PC-9 (cell line): ENCODE measurements around the gene NAA40. TPM values are rescaled to one million over a fixed set of nuclear protein-coding genes. Genes with fewer than 3 reads are reported as not detected.

Experiments used
- BruUV-seq: library from RNA; stranded (reverse); fragments of 400-500 nt; replicated peaks from 2 replicates; lab custom pipeline; 2021; lab: Mats Ljungman, UMichigan
- CTCF ChIA-PET: fragments of 300-600 bp; sonication (Branson Sonifier 250); formaldehyde crosslinking; loops from one replicate; lab custom pipeline; 2022; ENCODE audit warnings: antibody characterized with exemption; lab: Charles Lee
- POLR2A ChIA-PET: fragments of 300-600 bp; sonication (Branson Sonifier 250); formaldehyde crosslinking; loops from one replicate; lab custom pipeline; 2022; ENCODE audit warnings: antibody characterized with exemption; ENCODE audit not compliant: unreplicated experiment; lab: Charles Lee
- DNase-seq, 2 experiments: peaks; one replicate each; pipeline versions ENCODE4 v3.0.0 to v3.0.0-alpha.2; 2015 to 2022; ENCODE audit warnings: mixed read lengths in 1 of 2
- H2AFZ ChIP-seq: fragments of 200-600 bp; sonication (generic); 2 replicates; pipeline ENCODE4 v1.8.1; 2017; ENCODE audit warnings: antibody characterized with exemption
- H3F3A ChIP-seq: fragments of 200-600 bp; sonication (generic); 2 replicates; pipeline ENCODE4 v1.8.1; 2017; ENCODE audit warnings: antibody characterized with exemption, mild to moderate bottlenecking, low read depth; ENCODE audit not compliant: insufficient read depth
- H3K27ac ChIP-seq: fragments of 200-600 bp; sonication (generic); 2 replicates; pipeline ENCODE4 v1.6.1; 2016; ENCODE audit warnings: mixed run types
- H3K27me3 ChIP-seq: fragments of 200-600 bp; sonication (generic); 2 replicates; pipeline ENCODE4 v1.6.1; 2016; ENCODE audit warnings: low read depth, mixed run types; ENCODE audit not compliant: insufficient read depth
- H3K36me3 ChIP-seq: fragments of 200-600 bp; sonication (generic); 2 replicates; pipeline ENCODE4 v1.6.1; 2016; ENCODE audit warnings: low read depth, mixed run types
- H3K4me1 ChIP-seq: fragments of 200-600 bp; sonication (generic); replicated peaks from 2 replicates; pipeline ENCODE4 v1.6.1; 2016; ENCODE audit warnings: mixed run types; ENCODE audit not compliant: insufficient read depth
- H3K4me2 ChIP-seq: fragments of 200-600 bp; sonication (generic); 2 replicates; pipeline ENCODE4 v1.6.1; 2017; ENCODE audit warnings: mixed run types
- H3K4me3 ChIP-seq: fragments of 200-600 bp; sonication (generic); 2 replicates; pipeline ENCODE4 v1.6.1; 2016; ENCODE audit warnings: mixed run types
- H3K79me2 ChIP-seq: fragments of 200-600 bp; sonication (generic); 2 replicates; pipeline ENCODE4 v1.6.1; 2017; ENCODE audit warnings: low read depth, mixed run types
- H3K9me2 ChIP-seq: fragments of 200-600 bp; sonication (generic); 2 replicates; pipeline ENCODE4 v1.8.1; 2017; ENCODE audit warnings: mild to moderate bottlenecking; ENCODE audit not compliant: insufficient read depth
- H3K9me3 ChIP-seq: fragments of 200-600 bp; sonication (generic); 2 replicates; pipeline ENCODE4 v1.8.1; 2016; ENCODE audit warnings: low read depth; ENCODE audit not compliant: insufficient read depth
- H4K20me1 ChIP-seq: fragments of 200-600 bp; sonication (generic); 2 replicates; pipeline ENCODE4 v1.8.1; 2017; ENCODE audit not compliant: insufficient read depth
- CTCF ChIP-seq: fragments of 200-600 bp; sonication (generic); conservative IDR thresholded peaks from 2 replicates; pipeline ENCODE4 v1.6.1; 2017; ENCODE audit warnings: mixed run types, antibody characterized with exemption, mild to moderate bottlenecking, moderate library complexity
- EZH2 ChIP-seq: fragments of 200-600 bp; sonication (generic); IDR thresholded peaks from 2 replicates; pipeline ENCODE4 v1.8.0; 2017; ENCODE audit warnings: antibody characterized with exemption, low read depth
- intact Hi-C: fragments of 100-400 bp; cut with micrococcal nuclease; formaldehyde crosslinking; loops from one replicate; pipeline ENCODE4 v1.10.0; 2022; ENCODE audit not compliant: unreplicated experiment
- total RNA-seq: library from RNA; stranded (reverse); gene quantifications from 2 replicates; pipeline ENCODE4 v1.2.3, GENCODE V29; 2021

The NAA40 gene
- total RNA-seq, 1 experiment from 2014 or later = 47.4 TPM

GRCh38 chr11:63945477-63946163 is 6.8 kb downstream of the NAA40 start:
- no peak overlapping the region for H3K4me2 ChIP-seq
- DNase-seq = peak; percentile 66 to 74
- peaks cover 39% of the 10 kb centered on the region for H3K79me2 ChIP-seq
- TF ChIP-seq EZH2 (no peak), CTCF (peak; percentile 83)
- H3K9me3 ChIP-seq = no peaks in the 10 kb centered on the region
- no peaks in the 10 kb centered on the region for H3K27me3 ChIP-seq
- ChIA-PET POLR2A (interaction anchor here (0.6 to 0.7 kb wide), 6 partner anchors 14 to 1159 kb away, joined by 3 to 14 read pairs (median 3); no protein-coding TSS in a partner anchor), CTCF (interaction anchor here (0.5 to 2.2 kb wide), 14 partner anchors 11 to 410 kb away, joined by 3 to 35 read pairs (median 6); partner anchors contain the start of genes MARK2 and RCOR2)
- H3K4me1 ChIP-seq = peaks cover 7% of the 10 kb centered on the region; the same call in 1 of the 2 replicates
- intact Hi-C loops = loop anchor here (1.0 kb wide), 3 partner anchors 73 to 177 kb away; partner anchors contain the start of gene ZFTA
- no peak overlapping the region for H2AFZ ChIP-seq
- no peak overlapping the region for H3K4me3 ChIP-seq
- no peaks in the 10 kb centered on the region for H3K9me2 ChIP-seq
- H3F3A ChIP-seq = peaks cover 31% of the 10 kb centered on the region; the same call in 1 of the 2 replicates
- H3K36me3 ChIP-seq = peaks cover 41% of the 10 kb centered on the region
- no peak overlapping the region for H3K27ac ChIP-seq
- no TSS peak for BruUV-seq
- H4K20me1 ChIP-seq = peaks cover 37% of the 10 kb centered on the region

- no peak overlapping the region for H3K4me3 ChIP-seq
- POLR2A ChIA-PET = no interaction called here
- H2AFZ ChIP-seq = no peak overlapping the region
Measured at GRCh38 chr11:63951779-63952536, 13.2 kb downstream of the NAA40 start.

More at GRCh38 chr11:63951779-63952536, 13.2 kb downstream of the NAA40 start:
- no peak overlapping the region for H3K4me2 ChIP-seq
- no peaks in the 10 kb centered on the region for H3K27me3 ChIP-seq
- H4K20me1 ChIP-seq = peaks cover 4% of the 10 kb centered on the region
- intact Hi-C loops = no loop called here
- CTCF ChIA-PET = interaction anchor here (0.5 to 0.6 kb wide), 2 partner anchors 143 to 1057 kb away, joined by 13 to 14 read pairs; no protein-coding TSS in a partner anchor
- no TSS peak for BruUV-seq
- TF ChIP-seq CTCF (no peak), EZH2 (no peak)
- H3K36me3 ChIP-seq = peaks cover 27% of the 10 kb centered on the region
- no peaks in the 10 kb centered on the region for H3K9me2 ChIP-seq
- H3K9me3 ChIP-seq = no peaks in the 10 kb centered on the region
- H3K27ac ChIP-seq = no peak overlapping the region
- peaks cover 14% of the 10 kb centered on the region; the same call in 1 of the 2 replicates for H3F3A ChIP-seq
- H3K4me1 ChIP-seq = no peaks in the 10 kb centered on the region
- H3K79me2 ChIP-seq = no peaks in the 10 kb centered on the region
- DNase-seq = no peak
